ENCODE data around the gene POU2F3.

POU2F3 gene

DNA sequence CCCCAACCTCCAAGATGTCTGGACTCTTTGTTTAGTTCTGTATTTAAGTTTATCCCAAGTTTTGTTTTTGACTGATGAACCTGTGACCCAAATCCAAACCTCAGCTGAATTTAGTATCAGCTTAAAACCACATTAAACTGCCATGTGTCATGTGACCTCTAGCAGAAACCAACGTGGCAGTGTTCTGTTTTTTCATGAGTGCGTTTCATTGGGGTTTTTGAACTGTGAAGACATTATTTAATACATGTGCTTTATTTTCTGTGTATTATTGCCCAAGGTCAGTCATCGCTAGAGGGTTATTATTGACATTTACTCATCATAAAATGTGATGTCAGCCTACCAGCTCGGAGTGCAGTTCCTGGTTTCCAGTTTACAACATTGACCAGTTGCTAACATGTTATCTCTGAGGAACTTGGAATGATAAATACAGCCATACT, 86.9 kb downstream of the POU2F3 start:
- Histone ChIP-seq H3K4me1 (ENCODE audit: low read length) (peaks cover 13% of the 10 kb centered on the region), H3K9ac (ENCODE audit: low read length) (no peak overlapping the region), H4K20me1 (ENCODE audit: insufficient read depth, low read length) (no peaks in the 10 kb centered on the region), H3K27me3 (ENCODE audit: low read depth, low read length) (peaks cover 25% of the 10 kb centered on the region), H3K4me3 (ENCODE audit: low read length) (no peak overlapping the region), H3K9me3 (ENCODE audit: insufficient read depth, low read length) (no peaks in the 10 kb centered on the region), H3K79me2 (ENCODE audit: low read length) (no peaks in the 10 kb centered on the region), H2AFZ (ENCODE audit: low read depth, low read length) (no peak overlapping the region), H3K36me3 (replicated peaks; ENCODE audit: low read depth, low read length) (no peaks in the 10 kb centered on the region), H3K4me2 (ENCODE audit: low read length) (peak overlapping the region; percentile 29), H3K27ac (ENCODE audit: low read length) (no peak overlapping the region)
- no peak for TF ChIP-seq EZH2phosphoT487 (IDR thresholded peaks at IDR 0.05; ENCODE audit: low read depth)
- TF ChIP-seq, protein P1, sequence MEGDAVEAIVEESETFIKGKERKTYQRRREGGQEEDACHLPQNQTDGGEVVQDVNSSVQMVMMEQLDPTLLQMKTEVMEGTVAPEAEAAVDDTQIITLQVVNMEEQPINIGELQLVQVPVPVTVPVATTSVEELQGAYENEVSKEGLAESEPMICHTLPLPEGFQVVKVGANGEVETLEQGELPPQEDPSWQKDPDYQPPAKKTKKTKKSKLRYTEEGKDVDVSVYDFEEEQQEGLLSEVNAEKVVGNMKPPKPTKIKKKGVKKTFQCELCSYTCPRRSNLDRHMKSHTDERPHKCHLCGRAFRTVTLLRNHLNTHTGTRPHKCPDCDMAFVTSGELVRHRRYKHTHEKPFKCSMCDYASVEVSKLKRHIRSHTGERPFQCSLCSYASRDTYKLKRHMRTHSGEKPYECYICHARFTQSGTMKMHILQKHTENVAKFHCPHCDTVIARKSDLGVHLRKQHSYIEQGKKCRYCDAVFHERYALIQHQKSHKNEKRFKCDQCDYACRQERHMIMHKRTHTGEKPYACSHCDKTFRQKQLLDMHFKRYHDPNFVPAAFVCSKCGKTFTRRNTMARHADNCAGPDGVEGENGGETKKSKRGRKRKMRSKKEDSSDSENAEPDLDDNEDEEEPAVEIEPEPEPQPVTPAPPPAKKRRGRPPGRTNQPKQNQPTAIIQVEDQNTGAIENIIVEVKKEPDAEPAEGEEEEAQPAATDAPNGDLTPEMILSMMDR (IDR thresholded peaks at IDR 0.05; ENCODE audit: low read depth, low read length) = no peak

- peaks cover 10% of the 10 kb centered on the region for H3K4me1 ChIP-seq (ENCODE audit: low read length)
- no peak overlapping the region for H2AFZ ChIP-seq (ENCODE audit: low read depth, low read length)
- H3K4me2 ChIP-seq (ENCODE audit: low read length) = peak overlapping the region; percentile 29; the same call in 1 of the 2 replicates
- H3K36me3 ChIP-seq (replicated peaks; ENCODE audit: low read depth, low read length) = no peaks in the 10 kb centered on the region
- TF ChIP-seq EZH2phosphoT487 (IDR thresholded peaks at IDR 0.05; ENCODE audit: low read depth) = no peak
- TF ChIP-seq, protein P1 (IDR thresholded peaks at IDR 0.05; ENCODE audit: low read depth, low read length) = no peak
- H3K9me3 ChIP-seq (ENCODE audit: insufficient read depth, low read length) = no peaks in the 10 kb centered on the region
- no peak overlapping the region for H3K9ac ChIP-seq (ENCODE audit: low read length)
- H4K20me1 ChIP-seq (ENCODE audit: insufficient read depth, low read length) = no peaks in the 10 kb centered on the region
- no peak overlapping the region for H3K27ac ChIP-seq (ENCODE audit: low read length)
- no peaks in the 10 kb centered on the region for H3K79me2 ChIP-seq (ENCODE audit: low read length)
- H3K27me3 ChIP-seq (ENCODE audit: low read depth, low read length) = peaks cover 25% of the 10 kb centered on the region
- no peak overlapping the region for H3K4me3 ChIP-seq (ENCODE audit: low read length)
Measured at GRCh38 chr11:120327311-120327710, 87.4 kb downstream of the POU2F3 start.

DNA sequence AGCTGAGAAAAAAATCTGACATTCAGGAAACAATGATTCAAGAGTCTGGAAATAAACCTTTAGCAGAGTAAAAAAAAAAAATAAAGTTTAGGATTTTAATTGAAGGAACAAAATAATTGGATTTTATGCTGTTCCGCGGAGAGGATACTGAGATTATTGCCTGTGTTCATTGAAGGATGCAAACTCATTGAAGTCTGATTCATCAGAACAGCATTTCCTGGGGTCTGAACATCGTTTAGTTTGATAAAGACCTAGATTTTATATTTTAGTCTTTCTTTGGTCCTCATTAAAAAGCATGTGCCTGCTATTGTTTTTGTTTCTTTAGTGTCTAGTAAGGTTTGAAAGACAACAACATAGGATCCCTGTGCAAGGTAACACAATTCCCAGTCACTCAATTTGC, 89.6 kb downstream of the POU2F3 start:
- no peak overlapping the region for H3K4me2 ChIP-seq (ENCODE audit: low read length)
- H3K9me3 ChIP-seq (ENCODE audit: insufficient read depth, low read length) = no peaks in the 10 kb centered on the region
- H3K27me3 ChIP-seq (ENCODE audit: low read depth, low read length) = peaks cover 33% of the 10 kb centered on the region
- H3K9ac ChIP-seq (ENCODE audit: low read length) = no peak overlapping the region
- no peak overlapping the region for H3K4me3 ChIP-seq (ENCODE audit: low read length)
- H3K27ac ChIP-seq (ENCODE audit: low read length) = no peak overlapping the region
- H3K4me1 ChIP-seq (ENCODE audit: low read length) = peaks cover 10% of the 10 kb centered on the region
- TF ChIP-seq, protein P1 (IDR thresholded peaks at IDR 0.05; ENCODE audit: low read depth, low read length) = no peak
- TF ChIP-seq EZH2phosphoT487 (IDR thresholded peaks at IDR 0.05; ENCODE audit: low read depth) = no peak
- no peaks in the 10 kb centered on the region for H3K36me3 ChIP-seq (replicated peaks; ENCODE audit: low read depth, low read length)
- H3K79me2 ChIP-seq (ENCODE audit: low read length) = no peaks in the 10 kb centered on the region
- H4K20me1 ChIP-seq (ENCODE audit: insufficient read depth, low read length) = no peaks in the 10 kb centered on the region
- no peak overlapping the region for H2AFZ ChIP-seq (ENCODE audit: low read depth, low read length)

DNA sequence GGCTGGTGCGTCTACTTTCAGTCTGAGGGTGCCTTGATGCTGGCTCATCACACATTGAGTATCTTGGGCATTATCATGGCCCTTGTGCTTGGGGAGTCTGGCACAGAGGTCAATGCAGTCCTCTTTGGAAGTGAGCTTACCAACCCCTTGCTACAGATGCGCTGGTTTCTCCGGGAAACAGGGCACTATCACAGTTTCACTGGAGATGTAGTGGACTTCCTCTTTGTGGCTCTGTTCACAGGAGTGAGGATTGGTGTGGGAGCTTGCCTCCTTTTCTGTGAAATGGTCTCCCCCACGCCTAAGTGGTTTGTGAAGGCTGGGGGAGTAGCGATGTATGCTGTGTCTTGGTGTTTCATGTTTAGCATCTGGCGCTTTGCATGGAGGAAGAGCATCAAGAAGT, 90.1 kb downstream of the POU2F3 start:
- TF ChIP-seq EZH2phosphoT487 (IDR thresholded peaks at IDR 0.05; ENCODE audit: low read depth) = no peak
- TF ChIP-seq, protein P1 (IDR thresholded peaks at IDR 0.05; ENCODE audit: low read depth, low read length) = no peak
- H3K27ac ChIP-seq (ENCODE audit: low read length) = no peak overlapping the region
- H3K9me3 ChIP-seq (ENCODE audit: insufficient read depth, low read length) = no peaks in the 10 kb centered on the region
- H3K36me3 ChIP-seq (replicated peaks; ENCODE audit: low read depth, low read length) = no peaks in the 10 kb centered on the region
- no peak overlapping the region for H3K4me2 ChIP-seq (ENCODE audit: low read length)
- H2AFZ ChIP-seq (ENCODE audit: low read depth, low read length) = no peak overlapping the region
- H3K4me3 ChIP-seq (ENCODE audit: low read length) = no peak overlapping the region
- peaks cover 33% of the 10 kb centered on the region for H3K27me3 ChIP-seq (ENCODE audit: low read depth, low read length)
- no peaks in the 10 kb centered on the region for H4K20me1 ChIP-seq (ENCODE audit: insufficient read depth, low read length)
- H3K79me2 ChIP-seq (ENCODE audit: low read length) = no peaks in the 10 kb centered on the region
- H3K9ac ChIP-seq (ENCODE audit: low read length) = no peak overlapping the region
- H3K4me1 ChIP-seq (ENCODE audit: low read length) = peaks cover 11% of the 10 kb centered on the region
